GM06990 (cell line): ENCODE measurements around the gene GDAP2.

Experiments used
- DNase-seq: peaks from one replicate; pipeline ENCODE4 v3.0.0-alpha.2; 2011; ENCODE audit not compliant: insufficient read length; ENCODE audit errors: extremely low read depth
- H3K27me3 ChIP-seq: replicated peaks from 2 replicates; pipeline ENCODE4 v1.6.0; 2011; ENCODE audit warnings: low read length; ENCODE audit not compliant: control insufficient read depth, insufficient read depth
- H3K36me3 ChIP-seq: 2 replicates; pipeline ENCODE4 v1.5.1; 2011; ENCODE audit warnings: low read length; ENCODE audit not compliant: control insufficient read depth, insufficient read depth
- H3K4me3 ChIP-seq: replicated peaks from 2 replicates; pipeline ENCODE4 v1.5.1; 2011; ENCODE audit warnings: low read depth, mild to moderate bottlenecking, control low read depth, low read length
- CTCF ChIP-seq: IDR thresholded peaks from 2 replicates; pipeline ENCODE4 v1.5.1; 2011; ENCODE audit warnings: low read length, control low read depth, mild to moderate bottlenecking, inconsistent platforms; ENCODE audit not compliant: insufficient read depth, poor library complexity, severe bottlenecking

GDAP2 gene

GRCh38 chr1:117967477-117967876 is 38.1 kb upstream of the GDAP2 start:
- no peak overlapping the region for H3K4me3 ChIP-seq
- H3K36me3 ChIP-seq: peaks cover 3% of the 10 kb centered on the region; the same call in 1 of the 2 replicates
- no peaks in the 10 kb centered on the region for H3K27me3 ChIP-seq
- TF ChIP-seq CTCF: peak; percentile 8
- DNase-seq: no peak

GRCh38 chr1:117964290-117965038 is 35.0 kb upstream of the GDAP2 start:
- H3K4me3 ChIP-seq: no peak overlapping the region
- peaks cover 4% of the 10 kb centered on the region for H3K36me3 ChIP-seq
- no peak for DNase-seq
- H3K27me3 ChIP-seq: no peaks in the 10 kb centered on the region
- no peak for TF ChIP-seq CTCF

GRCh38 chr1:117959364-117959763 is 29.9 kb upstream of the GDAP2 start:
- Histone ChIP-seq H3K27me3 (no peaks in the 10 kb centered on the region), H3K4me3 (no peak overlapping the region), H3K36me3 (peaks cover 7% of the 10 kb centered on the region)
- TF ChIP-seq CTCF: no peak
- DNase-seq: no peak

GRCh38 chr1:117952386-117952785 is 23.0 kb upstream of the GDAP2 start:
- Histone ChIP-seq H3K27me3 (no peaks in the 10 kb centered on the region), H3K4me3 (no peak overlapping the region), H3K36me3 (peaks cover 8% of the 10 kb centered on the region)
- no peak for DNase-seq
- no peak for TF ChIP-seq CTCF

GRCh38 chr1:117942293-117942692 is 12.9 kb upstream of the GDAP2 start:
- H3K27me3 ChIP-seq: no peaks in the 10 kb centered on the region
- peaks cover 11% of the 10 kb centered on the region for H3K36me3 ChIP-seq
- TF ChIP-seq CTCF: no peak
- no peak for DNase-seq
- H3K4me3 ChIP-seq: no peak overlapping the region

- no peaks in the 10 kb centered on the region; the same call in 1 of the 2 replicates for H3K36me3 ChIP-seq
- no peak for DNase-seq
- no peak for TF ChIP-seq CTCF
- H3K27me3 ChIP-seq: no peaks in the 10 kb centered on the region
- H3K4me3 ChIP-seq: no peak overlapping the region
These were observed 4.3 kb upstream of the GDAP2 start for GRCh38 chr1:117933769-117934168.
